ENCODE data around the gene STK32B.

STK32B gene

GRCh38 chr4:5365071-5366008 is 314.1 kb downstream of the STK32B start:
- DNase-seq (ENCODE audit: low spot score) = no peak

GRCh38 chr4:5366009-5366386 is 314.7 kb downstream of the STK32B start:
- DNase-seq (ENCODE audit: low spot score) = no peak

GRCh38 chr4:5366421-5366820 is 315.1 kb downstream of the STK32B start:
- no peak for DNase-seq (ENCODE audit: low spot score)

GRCh38 chr4:5368426-5368825 is 317.1 kb downstream of the STK32B start:
- no peak for DNase-seq (ENCODE audit: low spot score)

GRCh38 chr4:5370286-5370685 is 319.0 kb downstream of the STK32B start:
- DNase-seq (ENCODE audit: low spot score) = no peak

GRCh38 chr4:5371415-5372190 is 320.3 kb downstream of the STK32B start:
- DNase-seq (ENCODE audit: low spot score) = no peak

GRCh38 chr4:5372198-5372597 is 320.9 kb downstream of the STK32B start:
- no peak for DNase-seq (ENCODE audit: low spot score)

- no peak for DNase-seq (ENCODE audit: low spot score)
Measured at GRCh38 chr4:5373327-5373726, 322.0 kb downstream of the STK32B start.

GRCh38 chr4:5374592-5374991 is 323.3 kb downstream of the STK32B start:
- DNase-seq (ENCODE audit: low spot score) = no peak

GRCh38 chr4:5374994-5375393 is 323.7 kb downstream of the STK32B start:
- DNase-seq (ENCODE audit: low spot score) = no peak

GRCh38 chr4:5376015-5376414 is 324.7 kb downstream of the STK32B start:
- DNase-seq (ENCODE audit: low spot score) = no peak

GRCh38 chr4:5378002-5378401 is 326.7 kb downstream of the STK32B start:
- DNase-seq (ENCODE audit: low spot score) = no peak

- DNase-seq (ENCODE audit: low spot score) = no peak
Measured at GRCh38 chr4:5379895-5380294, 328.6 kb downstream of the STK32B start.

- no peak for DNase-seq (ENCODE audit: low spot score)
Measured at GRCh38 chr4:5381961-5382441, 330.7 kb downstream of the STK32B start.

- no peak for DNase-seq (ENCODE audit: low spot score)
Measured at GRCh38 chr4:5383191-5383980, 332.1 kb downstream of the STK32B start.

GRCh38 chr4:5385741-5386311 is 334.5 kb downstream of the STK32B start:
- no peak for DNase-seq (ENCODE audit: low spot score)

- no peak for DNase-seq (ENCODE audit: low spot score)
Measured at GRCh38 chr4:5386921-5387320, 335.6 kb downstream of the STK32B start.

- DNase-seq (ENCODE audit: low spot score) = no peak
Measured at GRCh38 chr4:5387457-5387856, 336.2 kb downstream of the STK32B start.

- DNase-seq (ENCODE audit: low spot score) = no peak
Measured at GRCh38 chr4:5389756-5390310, 338.6 kb downstream of the STK32B start.

- DNase-seq (ENCODE audit: low spot score) = no peak
Measured at GRCh38 chr4:5391492-5391891, 340.2 kb downstream of the STK32B start.

GRCh38 chr4:5393911-5394513 is 342.7 kb downstream of the STK32B start:
- DNase-seq (ENCODE audit: low spot score) = no peak

Data from NAMALWA (cell line).